HCT116 (cell line): ENCODE measurements around the gene TSSK6. TPM values are rescaled to one million over a fixed set of nuclear protein-coding genes. Genes with fewer than 3 reads are reported as not detected.

Experiments used
- ATAC-seq: fragments of 200-7000 bp; cut with Tn5 transposase; 2 replicates; pipeline ENCODE4 v1.9.1; 2020; ENCODE audit warnings: mild to moderate bottlenecking, moderate library complexity
- BruUV-seq: library from RNA; stranded (reverse); fragments of 400-500 nt; replicated peaks from 2 replicates; lab custom pipeline; 2021; lab: Mats Ljungman, UMichigan
- CTCF ChIA-PET: fragments of 300-600 bp; sonication (Branson Sonifier 250); formaldehyde crosslinking; loops from one replicate; lab custom pipeline; 2021; ENCODE audit warnings: antibody characterized with exemption; lab: Charles Lee
- POLR2A ChIA-PET: fragments of 300-600, 350-600 bp; sonication (Branson Sonifier 250); formaldehyde crosslinking; loops from one replicate; lab custom pipeline; 2021; ENCODE audit warnings: antibody characterized with exemption; lab: Charles Lee
- RAD21 ChIA-PET, 2 experiments: fragments of 300-600 bp; sonication (Branson Sonifier 250); formaldehyde crosslinking; loops; one replicate each; lab custom pipeline; 2023; ENCODE audit warnings: low total read pairs in 2 of 2; ENCODE audit not compliant: uncharacterized antibody in 2 of 2, unreplicated experiment in 2 of 2, low non-redundant PET in 1 of 2; lab: Charles Lee
- DNase-seq: peaks from one replicate; pipeline ENCODE4 v3.0.0-alpha.2; 2010; ENCODE audit warnings: low read depth, low spot score
- H2AFZ ChIP-seq: fragments of 200-600 bp; shearing (Covaris generic), sonication (generic); 2 replicates; pipeline ENCODE4 v1.6.1; 2017; ENCODE audit warnings: low read depth, mixed run types, mixed read lengths, antibody characterized with exemption, low read length; ENCODE audit not compliant: poor library complexity, severe bottlenecking
- H3K27ac ChIP-seq: 2 replicates; pipeline ENCODE4 v1.5.1; 2012; ENCODE audit warnings: low read depth, low read length
- H3K27me3 ChIP-seq: fragments of 200-600 bp; sonication (generic); 2 replicates; pipeline ENCODE4 v1.6.1; 2016; ENCODE audit warnings: mixed run types, low read length, mixed read lengths; ENCODE audit not compliant: insufficient read depth
- H3K36me3 ChIP-seq, 2 experiments: fragments of 200-500 bp in 1 of 2; fragments of 200-600 bp in 1 of 2; sonication (Bioruptor generic) in 1 of 2; sonication (generic) in 1 of 2; 2 replicates each; pipeline versions ENCODE4 v1.5.1 to v1.6.1; 2014 to 2016; ENCODE audit warnings: low read length in 2 of 2, inconsistent platforms in 1 of 2, mixed read lengths in 1 of 2, mixed run types in 1 of 2; ENCODE audit not compliant: insufficient read depth in 2 of 2, control insufficient read depth in 1 of 2
- H3K4me1 ChIP-seq, 2 experiments: fragments of 200-600 bp in 1 of 2; sonication (generic) in 1 of 2; 2 replicates each; pipeline versions ENCODE4 v1.5.1 to v1.6.1; 2012 to 2017; ENCODE audit warnings: low read length in 2 of 2, inconsistent platforms in 1 of 2, mild to moderate bottlenecking in 1 of 2, mixed read lengths in 1 of 2, mixed run types in 1 of 2, moderate library complexity in 1 of 2; ENCODE audit not compliant: insufficient read depth in 2 of 2, control insufficient read depth in 1 of 2
- H3K4me2 ChIP-seq: fragments of 200-600 bp; sonication (generic); 2 replicates; pipeline ENCODE4 v1.6.1; 2017; ENCODE audit warnings: mixed run types, low read length, mixed read lengths
- H3K4me3 ChIP-seq, 2 experiments: fragments of 200-600 bp in 1 of 2; sonication (generic) in 1 of 2; replicated peaks in 1 of 2; 2 replicates each; pipeline ENCODE4 v1.5.1; 2011 to 2016; ENCODE audit warnings: low read length in 2 of 2, control low read depth in 1 of 2, low read depth in 1 of 2, mild to moderate bottlenecking in 1 of 2, mixed read lengths in 1 of 2, mixed run types in 1 of 2
- H3K79me2 ChIP-seq: fragments of 200-600 bp; sonication (generic); 2 replicates; pipeline ENCODE4 v1.6.1; 2017; ENCODE audit warnings: mild to moderate bottlenecking, mixed run types, low read length, moderate library complexity, mixed read lengths; ENCODE audit not compliant: insufficient read depth
- H3K9ac ChIP-seq: fragments of 200-600 bp; sonication (generic); 2 replicates; pipeline ENCODE4 v1.6.1; 2016; ENCODE audit warnings: low read length, mixed read lengths
- H3K9me2 ChIP-seq: fragments of 200-600 bp; sonication (generic), shearing (Covaris generic); 2 replicates; pipeline ENCODE4 v1.6.1; 2017; ENCODE audit warnings: mixed run types, mild to moderate bottlenecking, moderate library complexity; ENCODE audit not compliant: insufficient read depth
- H3K9me3 ChIP-seq, 2 experiments: fragments of 200-500 bp in 1 of 2; fragments of 200-600 bp in 1 of 2; sonication (Bioruptor generic) in 1 of 2; sonication (generic) in 1 of 2; 2 replicates each; pipeline ENCODE4 v1.6.1; 2014 to 2017; ENCODE audit warnings: low read length in 2 of 2, mixed read lengths in 2 of 2, inconsistent platforms in 1 of 2, low read depth in 1 of 2, mild to moderate bottlenecking in 1 of 2, mixed run types in 1 of 2, moderate library complexity in 1 of 2; ENCODE audit not compliant: control insufficient read depth in 1 of 2, insufficient read depth in 1 of 2
- H4K20me1 ChIP-seq: fragments of 200-600 bp; sonication (generic), shearing (Covaris generic); 2 replicates; pipeline ENCODE4 v1.6.1; 2017; ENCODE audit warnings: mixed run types, mild to moderate bottlenecking, moderate library complexity; ENCODE audit not compliant: insufficient read depth
- ATF3 ChIP-seq: IDR thresholded peaks from 2 replicates; pipeline ENCODE4 v1.6.1; 2012
- EGR1 ChIP-seq: IDR thresholded peaks from 2 replicates; pipeline ENCODE4 v1.6.1; 2012; ENCODE audit warnings: low read depth
- ELF1 ChIP-seq: IDR thresholded peaks from 2 replicates; pipeline ENCODE4 v1.6.1; 2012; ENCODE audit warnings: low read depth, borderline replicate concordance
- EZH2 ChIP-seq: fragments of 200-600 bp; sonication (generic); IDR thresholded peaks from 2 replicates; pipeline ENCODE4 v1.6.1; 2017; ENCODE audit warnings: antibody characterized with exemption, mixed run types
- FOSL1 ChIP-seq: IDR thresholded peaks from 2 replicates; pipeline ENCODE4 v1.6.1; 2012; ENCODE audit warnings: low read depth
- JUND ChIP-seq: IDR thresholded peaks from 2 replicates; pipeline ENCODE4 v1.6.1; 2012
- MAX ChIP-seq: IDR thresholded peaks from 2 replicates; pipeline ENCODE4 v1.6.1; 2012
- POLR2AphosphoS5 ChIP-seq: IDR thresholded peaks from 2 replicates; pipeline ENCODE4 v1.6.1; 2011; ENCODE audit warnings: mild to moderate bottlenecking, low read depth, low read length, moderate library complexity
- RAD21 ChIP-seq: IDR thresholded peaks from 2 replicates; pipeline ENCODE4 v1.6.1; 2012; ENCODE audit warnings: low read depth, mild to moderate bottlenecking
- REST ChIP-seq: IDR thresholded peaks from 2 replicates; pipeline ENCODE4 v1.6.1; 2012; ENCODE audit warnings: low read depth
- SIN3A ChIP-seq: IDR thresholded peaks from 2 replicates; pipeline ENCODE4 v1.6.1; 2012; ENCODE audit warnings: low read depth
- SRF ChIP-seq: IDR thresholded peaks from 2 replicates; pipeline ENCODE4 v1.6.1; 2012; ENCODE audit warnings: low read depth
- TCF7L2 ChIP-seq: IDR thresholded peaks from 2 replicates; pipeline ENCODE4 v1.7.0; 2011; ENCODE audit warnings: borderline replicate concordance, inconsistent platforms; ENCODE audit not compliant: insufficient read depth, insufficient read length; ENCODE audit errors: extremely low read depth
- YY1 ChIP-seq: IDR thresholded peaks from 2 replicates; pipeline ENCODE4 v1.6.1; 2011; ENCODE audit warnings: low read length, low read depth, moderate library complexity, mild to moderate bottlenecking; ENCODE audit not compliant: insufficient replicate concordance; ENCODE audit errors: extremely low read depth
- ZBTB33 ChIP-seq: IDR thresholded peaks from 2 replicates; pipeline ENCODE4 v1.6.1; 2011; ENCODE audit warnings: mild to moderate bottlenecking, low read length, moderate library complexity; ENCODE audit not compliant: insufficient replicate concordance; ENCODE audit errors: extremely low read depth
- ZNF274 ChIP-seq: fragments of 200-500 bp; sonication (Bioruptor generic); IDR thresholded peaks from 2 replicates; pipeline ENCODE4 v1.6.1; 2014; ENCODE audit warnings: mild to moderate bottlenecking, low read depth, low read length, inconsistent platforms
- intact Hi-C: fragments of 100-400 bp; cut with micrococcal nuclease; formaldehyde crosslinking; loops from 2 replicates; pipeline ENCODE4 v1.10.0; 2022
- total RNA-seq: library from RNA; stranded (reverse); gene quantifications from one replicate; pipeline ENCODE4 v1.2.1, GENCODE V29; 2021; ENCODE audit not compliant: unreplicated experiment

The TSSK6 gene
- total RNA-seq, 1 experiment from 2014 or later: 4.1 TPM

- Histone ChIP-seq H2AFZ (no peak overlapping the region), H3K27ac (no peak overlapping the region), H3K4me1 (peaks cover 0 to 6% of the 10 kb centered on the region in 2 experiments; a peak in 3 of 4 replicates), H3K9me2 (no peaks in the 10 kb centered on the region), H4K20me1 (peaks cover 10% of the 10 kb centered on the region; the same call in 1 of the 2 replicates), H3K9ac (no peak overlapping the region), H3K36me3 (peaks cover 0 to 9% of the 10 kb centered on the region in 2 experiments; a peak in 2 of 4 replicates), H3K4me3 (no peak overlapping the region), H3K9me3 (no peaks in the 10 kb centered on the region), H3K4me2 (no peak overlapping the region), H3K27me3 (no peaks in the 10 kb centered on the region), H3K79me2 (peaks cover 98% of the 10 kb centered on the region)
- no peak for TF ChIP-seq SIN3A
- TF ChIP-seq ZBTB33: no peak
- no peak for TF ChIP-seq POLR2AphosphoS5
- TF ChIP-seq SRF: no peak
- no peak for TF ChIP-seq TCF7L2
- no peak for TF ChIP-seq MAX
- no peak for TF ChIP-seq ZNF274
- no peak for TF ChIP-seq ELF1
- no peak for TF ChIP-seq JUND
- no peak for TF ChIP-seq YY1
- no peak for TF ChIP-seq ATF3
- no peak for TF ChIP-seq RAD21
- TF ChIP-seq FOSL1: no peak
- TF ChIP-seq REST: no peak
- no peak for TF ChIP-seq EZH2
- TF ChIP-seq EGR1: no peak
- no TSS peak for BruUV-seq
- RAD21 ChIA-PET: no interaction called here
- ATAC-seq (no peak), DNase-seq (no peak)
- POLR2A ChIA-PET: no interaction called here
- intact Hi-C loops: no loop called here
- CTCF ChIA-PET: no interaction called here
Observed at GRCh38 chr19:19477705-19478383, 37.5 kb downstream of the TSSK6 start.
